Prostate gland (tissue), 2 donors: ENCODE data around the gene AP2B1. TPM values are rescaled to one million over a fixed set of nuclear protein-coding genes. Genes with fewer than 3 reads are reported as not detected.

Source experiments
- DNase-seq: peaks from one replicate; pipeline ENCODE4 v3.0.0-alpha.2; 2019; ENCODE audit warnings: low spot score
- H3K27ac ChIP-seq, 2 donors: fragments of 200-600 bp; sonication (generic); 2 replicates each; pipeline ENCODE4 v1.5.1; 2017 to 2019
- H3K27me3 ChIP-seq: fragments of 200-600 bp; sonication (generic); replicated peaks from 2 replicates; pipeline ENCODE4 v1.5.1; 2019; ENCODE audit not compliant: insufficient read depth
- H3K36me3 ChIP-seq, 2 donors: fragments of 200-600 bp; sonication (generic); 1 replicate in 1 of 2; 2 replicates in 1 of 2; pipeline versions ENCODE4 v1.5.1 to v1.8.1; 2017 to 2019
- H3K4me1 ChIP-seq: fragments of 200-600 bp; sonication (generic); replicated peaks from 2 replicates; pipeline ENCODE4 v1.5.1; 2019
- H3K4me3 ChIP-seq, 2 donors: fragments of 200-600 bp; sonication (generic); 2 replicates each; pipeline ENCODE4 v1.5.1; 2017 to 2019
- H3K9me3 ChIP-seq: fragments of 200-600 bp; sonication (generic); 2 replicates; pipeline ENCODE4 v1.5.1; 2017
- CTCF ChIP-seq, 4 experiments: fragments of 200-600 bp in 2 of 4; fragments of 450-650 bp in 2 of 4; sonication (generic) in 2 of 4; IDR thresholded peaks; 1 replicate in 3 of 4; 2 replicates in 1 of 4; pipeline ENCODE4 v1.5.1; 2016 to 2019; ENCODE audit warnings: antibody characterized with exemption in 4 of 4, mild to moderate bottlenecking in 2 of 4, moderate library complexity in 2 of 4
- POLR2A ChIP-seq: fragments of 450-650 bp; IDR thresholded peaks from one replicate; pipeline ENCODE4 v1.6.1; 2016; ENCODE audit warnings: antibody characterized with exemption, mild to moderate bottlenecking
- POLR2AphosphoS5 ChIP-seq: sonication (generic); formaldehyde crosslinking; IDR thresholded peaks from one replicate; pipeline ENCODE4 v1.6.1; 2017; ENCODE audit warnings: antibody characterized with exemption
- WGBS: methylation state at CpG from one replicate; pipeline ENCODE4 v1.1.5; 2018; 5-methylcytosine and 5-hydroxymethylcytosine counted together
- intact Hi-C: fragments of 100-400 bp; cut with DNase I; formaldehyde crosslinking; loops from one replicate; pipeline ENCODE4 v1.14.2; 2022
- total RNA-seq, 2 donors: library from RNA; depleted of rRNA; stranded (reverse); fragments of >200 nt; gene quantifications; one replicate each; pipeline ENCODE4 v1.1.0, GENCODE V29; 2016

AP2B1 gene
- total RNA-seq, 2 donors from 2014 or later, result 66.8 to 92.9 TPM

GRCh38 chr17:35752945-35753764 is 166.0 kb downstream of the AP2B1 start, which contains the start of gene GAS2L2:
TSS of gene GAS2L2 (minus strand) at chr17:35753239. CDS start at chr17:35752850, 389 bp downstream.
- H3K36me3 ChIP-seq, result no peaks in the 10 kb centered on the region
- TF ChIP-seq POLR2A (no peak), POLR2AphosphoS5 (no peak), CTCF (IDR thresholded peaks at IDR 0.05) (no peak)
- no peak within 1 kb of the TSS for H3K4me3 ChIP-seq
- H3K4me1 ChIP-seq, result no peaks in the 10 kb centered on the region
- H3K27ac ChIP-seq, result no peak within 1 kb of the TSS
- peaks cover 4% of the 10 kb centered on the region for H3K27me3 ChIP-seq
- no peaks in the 10 kb centered on the region for H3K9me3 ChIP-seq
- 34% methylated on average over 9 of the region's 9 CpGs for WGBS
- intact Hi-C loops, result no loop called here
- DNase-seq, result no peak

- no peaks in the 10 kb centered on the region for H3K27me3 ChIP-seq
- no peak for TF ChIP-seq POLR2A
- no peak for TF ChIP-seq CTCF (IDR thresholded peaks at IDR 0.05)
- no peaks in the 10 kb centered on the region for H3K9me3 ChIP-seq
- no peak for DNase-seq
- no peaks in the 10 kb centered on the region for H3K4me1 ChIP-seq
- H3K4me3 ChIP-seq, result no peak overlapping the region
- intact Hi-C loops, result no loop called here
- no peak overlapping the region for H3K27ac ChIP-seq
- no peaks in the 10 kb centered on the region for H3K36me3 ChIP-seq
Measured at GRCh38 chr17:35757243-35757642, 170.1 kb downstream of the AP2B1 start.

- Histone ChIP-seq H3K9me3 (no peaks in the 10 kb centered on the region), H3K27ac (no peak within 1 kb of the TSS), H3K4me3 (no peak within 1 kb of the TSS), H3K36me3 (no peaks in the 10 kb centered on the region), H3K4me1 (peaks cover 6% of the 10 kb centered on the region), H3K27me3 (no peaks in the 10 kb centered on the region)
- no peak for TF ChIP-seq POLR2AphosphoS5
- TF ChIP-seq CTCF (IDR thresholded peaks at IDR 0.05), result no peak
- no peak for TF ChIP-seq POLR2A
- 100% methylated on average over 1 of the region's 1 CpG for WGBS
- DNase-seq, result no peak
- intact Hi-C loops, result no loop called here
Measured at GRCh38 chr17:35760587-35760986, 173.5 kb downstream of the AP2B1 start, which contains the start of gene C17orf50. TSS of gene C17orf50 (plus strand) at chr17:35760887. CDS start at chr17:35760942, 55 bp downstream.

GRCh38 chr17:35761601-35762000 is 174.5 kb downstream of the AP2B1 start:
- TF ChIP-seq CTCF (IDR thresholded peaks at IDR 0.05), result no peak
- no peak for TF ChIP-seq POLR2AphosphoS5
- TF ChIP-seq POLR2A, result no peak
- Histone ChIP-seq H3K9me3 (no peaks in the 10 kb centered on the region), H3K36me3 (no peaks in the 10 kb centered on the region), H3K27me3 (no peaks in the 10 kb centered on the region), H3K4me1 (peaks cover 6% of the 10 kb centered on the region), H3K27ac (no peak overlapping the region), H3K4me3 (no peak overlapping the region)
- 87% methylated on average over 5 of the region's 5 CpGs for WGBS
- intact Hi-C loops, result no loop called here
- no peak for DNase-seq

GRCh38 chr17:35763767-35764122 is 176.6 kb downstream of the AP2B1 start:
- TF ChIP-seq POLR2AphosphoS5 (no peak), POLR2A (no peak), CTCF (IDR thresholded peaks at IDR 0.05) (no peak)
- intact Hi-C loops, result loop anchor here (2.0 kb wide), 1 partner anchor 41 kb away; no protein-coding TSS in a partner anchor
- no peaks in the 10 kb centered on the region for H3K9me3 ChIP-seq
- peak overlapping the region; percentile 36 to 39 for H3K4me3 ChIP-seq
- peaks cover 6% of the 10 kb centered on the region for H3K4me1 ChIP-seq
- DNase-seq, result no peak
- H3K27me3 ChIP-seq, result no peaks in the 10 kb centered on the region
- no peaks in the 10 kb centered on the region for H3K36me3 ChIP-seq
- H3K27ac ChIP-seq, result peak overlapping the region; percentile 2 to 49
- WGBS, result 36% methylated on average over 17 of the region's 17 CpGs
